ENCODE results near the gene ATAD2B.

DNA sequence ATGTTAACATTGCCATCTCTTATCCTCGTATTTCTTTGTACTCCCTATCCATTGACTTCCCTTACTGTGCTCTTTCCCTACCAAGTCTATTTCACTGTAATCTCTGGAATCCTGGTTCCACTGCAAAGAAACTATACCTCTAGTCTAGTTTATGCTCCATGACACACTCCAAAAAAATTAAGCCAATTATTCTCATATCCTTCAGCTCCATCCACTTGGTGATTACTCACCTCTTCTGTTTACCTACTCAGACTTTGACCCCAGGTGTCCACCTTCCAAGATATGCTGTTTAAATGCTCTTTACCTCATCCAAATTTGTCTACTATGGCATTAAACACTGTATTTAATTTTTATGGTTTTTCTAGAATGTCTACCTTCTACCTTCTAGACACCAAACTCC lies 137.9 kb downstream of the ATAD2B start:
- TF ChIP-seq, protein P1, sequence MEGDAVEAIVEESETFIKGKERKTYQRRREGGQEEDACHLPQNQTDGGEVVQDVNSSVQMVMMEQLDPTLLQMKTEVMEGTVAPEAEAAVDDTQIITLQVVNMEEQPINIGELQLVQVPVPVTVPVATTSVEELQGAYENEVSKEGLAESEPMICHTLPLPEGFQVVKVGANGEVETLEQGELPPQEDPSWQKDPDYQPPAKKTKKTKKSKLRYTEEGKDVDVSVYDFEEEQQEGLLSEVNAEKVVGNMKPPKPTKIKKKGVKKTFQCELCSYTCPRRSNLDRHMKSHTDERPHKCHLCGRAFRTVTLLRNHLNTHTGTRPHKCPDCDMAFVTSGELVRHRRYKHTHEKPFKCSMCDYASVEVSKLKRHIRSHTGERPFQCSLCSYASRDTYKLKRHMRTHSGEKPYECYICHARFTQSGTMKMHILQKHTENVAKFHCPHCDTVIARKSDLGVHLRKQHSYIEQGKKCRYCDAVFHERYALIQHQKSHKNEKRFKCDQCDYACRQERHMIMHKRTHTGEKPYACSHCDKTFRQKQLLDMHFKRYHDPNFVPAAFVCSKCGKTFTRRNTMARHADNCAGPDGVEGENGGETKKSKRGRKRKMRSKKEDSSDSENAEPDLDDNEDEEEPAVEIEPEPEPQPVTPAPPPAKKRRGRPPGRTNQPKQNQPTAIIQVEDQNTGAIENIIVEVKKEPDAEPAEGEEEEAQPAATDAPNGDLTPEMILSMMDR (conservative IDR thresholded peaks at IDR 0.05; ENCODE audit: low read depth, low read length): no peak
- TF ChIP-seq CEBPB (IDR thresholded peaks at IDR 0.05; ENCODE audit: low read depth, low read length) (no peak), POLR2A (IDR thresholded peaks at IDR 0.05; ENCODE audit: low read depth, low read length) (no peak), MAZ (IDR thresholded peaks at IDR 0.05; ENCODE audit: borderline replicate concordance, low read depth, low read length) (no peak), RAD21 (IDR thresholded peaks at IDR 0.05; ENCODE audit: low read length) (no peak), RFX5 (IDR thresholded peaks at IDR 0.05; ENCODE audit: low read depth, low read length) (no peak)
- TF ChIP-seq, protein P2, sequence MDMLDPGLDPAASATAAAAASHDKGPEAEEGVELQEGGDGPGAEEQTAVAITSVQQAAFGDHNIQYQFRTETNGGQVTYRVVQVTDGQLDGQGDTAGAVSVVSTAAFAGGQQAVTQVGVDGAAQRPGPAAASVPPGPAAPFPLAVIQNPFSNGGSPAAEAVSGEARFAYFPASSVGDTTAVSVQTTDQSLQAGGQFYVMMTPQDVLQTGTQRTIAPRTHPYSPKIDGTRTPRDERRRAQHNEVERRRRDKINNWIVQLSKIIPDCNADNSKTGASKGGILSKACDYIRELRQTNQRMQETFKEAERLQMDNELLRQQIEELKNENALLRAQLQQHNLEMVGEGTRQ (IDR thresholded peaks at IDR 0.05; ENCODE audit: low read depth, low read length): no peak
